Endothelial cell (in vitro differentiated cells): ENCODE data around the gene IGSF11. TPM values are rescaled to one million over a fixed set of nuclear protein-coding genes. Genes with fewer than 3 reads are reported as not detected.

Experiments used
- DNase-seq: peaks from one replicate; pipeline ENCODE4 v3.0.0; 2021; ENCODE audit warnings: low spot score
- H3K27ac Mint-ChIP-seq: one replicate; pipeline ENCODE4 v1.8.0; 2021; ENCODE audit warnings: mixed read lengths, inconsistent platforms; ENCODE audit not compliant: unreplicated experiment
- H3K27me3 Mint-ChIP-seq: one replicate; pipeline ENCODE4 v1.8.0; 2021; ENCODE audit warnings: mild to moderate bottlenecking, moderate library complexity, mixed read lengths, inconsistent platforms; ENCODE audit not compliant: unreplicated experiment
- H3K36me3 Mint-ChIP-seq: one replicate; pipeline ENCODE4 v1.8.0; 2021; ENCODE audit warnings: mild to moderate bottlenecking, low read depth, mixed read lengths, inconsistent platforms; ENCODE audit not compliant: unreplicated experiment
- H3K4me1 Mint-ChIP-seq: one replicate; pipeline ENCODE4 v1.8.0; 2021; ENCODE audit warnings: mild to moderate bottlenecking, mixed read lengths, inconsistent platforms; ENCODE audit not compliant: unreplicated experiment
- H3K4me3 Mint-ChIP-seq: one replicate; pipeline ENCODE4 v1.8.0; 2021; ENCODE audit warnings: mild to moderate bottlenecking, mixed read lengths, inconsistent platforms; ENCODE audit not compliant: unreplicated experiment
- H3K9me3 Mint-ChIP-seq: one replicate; pipeline ENCODE4 v1.8.0; 2021; ENCODE audit warnings: mixed read lengths, inconsistent platforms; ENCODE audit not compliant: unreplicated experiment
- CTCF ChIP-seq: fragments of 200-600 bp; sonication (generic); IDR thresholded peaks from one replicate; pipeline ENCODE4 v1.5.0; 2021; ENCODE audit warnings: antibody characterized with exemption; ENCODE audit not compliant: unreplicated experiment
- total RNA-seq: library from RNA; stranded (reverse); fragmentation: NEBNext Ultra II Directional; extraction: Animal tissue kit (Norgen Biotek cat#: 25700); gene quantifications from one replicate; pipeline ENCODE4 v1.2.1, GENCODE V29; 2021; ENCODE audit not compliant: unreplicated experiment

The IGSF11 gene
- total RNA-seq, 1 donor from 2014 or later = 0.18 TPM

DNA sequence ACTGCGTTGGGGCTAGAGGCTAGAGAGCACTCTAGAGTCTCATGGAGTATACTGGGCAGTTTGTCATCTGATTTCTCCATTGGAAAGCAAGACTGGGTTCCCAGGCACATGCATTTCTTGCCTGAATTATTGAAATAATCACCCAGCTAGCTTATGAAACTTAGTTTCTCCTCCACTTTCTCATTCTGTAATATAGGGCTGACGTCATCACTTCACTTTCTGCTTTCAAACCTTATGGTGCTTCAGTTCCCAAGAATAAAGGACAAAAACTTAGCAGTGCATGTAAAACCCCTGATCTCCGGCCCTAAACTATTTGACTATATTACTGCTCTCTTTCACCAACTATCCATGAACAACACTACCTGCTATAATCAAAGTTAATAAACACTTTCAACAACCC is 147.9 kb downstream of the IGSF11 start:
- Mint-ChIP-seq H3K4me3 (no peak overlapping the region), H3K36me3 (no peaks in the 10 kb centered on the region), H3K27me3 (peaks cover 2% of the 10 kb centered on the region), H3K4me1 (no peaks in the 10 kb centered on the region), H3K27ac (no peak overlapping the region), H3K9me3 (no peaks in the 10 kb centered on the region)
- no peak for TF ChIP-seq CTCF
- DNase-seq = no peak

DNA sequence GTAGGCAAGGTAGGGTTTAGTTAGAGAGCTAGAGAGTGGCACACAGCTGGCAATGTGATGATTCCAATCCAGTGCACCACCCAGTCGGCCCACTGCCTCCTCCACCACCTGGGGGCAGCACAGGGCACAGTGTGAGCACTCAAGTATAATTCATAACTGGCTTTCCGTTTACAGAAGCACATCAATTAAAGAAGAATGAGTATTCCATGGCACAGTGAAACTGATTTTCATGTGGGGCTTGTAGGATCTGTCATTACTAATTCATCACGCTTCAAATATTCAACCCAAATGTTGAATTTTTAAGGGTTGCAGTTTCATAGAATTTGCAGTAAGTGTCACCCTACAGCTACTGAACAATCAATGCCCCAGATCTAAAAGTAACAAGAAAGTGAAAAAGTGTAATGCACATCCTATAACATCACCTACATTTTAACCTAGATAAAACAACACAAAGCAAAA is 149.9 kb downstream of the IGSF11 start:
- TF ChIP-seq CTCF = peak; percentile 85
- no peak overlapping the region for H3K4me3 Mint-ChIP-seq
- no peaks in the 10 kb centered on the region for H3K9me3 Mint-ChIP-seq
- H3K36me3 Mint-ChIP-seq = no peaks in the 10 kb centered on the region
- peak; percentile 81 for DNase-seq
- no peak overlapping the region for H3K27ac Mint-ChIP-seq
- peaks cover 2% of the 10 kb centered on the region for H3K27me3 Mint-ChIP-seq
- H3K4me1 Mint-ChIP-seq = no peaks in the 10 kb centered on the region

- Mint-ChIP-seq H3K9me3 (no peaks in the 10 kb centered on the region), H3K27me3 (peaks cover 2% of the 10 kb centered on the region), H3K4me3 (no peak overlapping the region), H3K4me1 (no peaks in the 10 kb centered on the region), H3K27ac (no peak overlapping the region), H3K36me3 (no peaks in the 10 kb centered on the region)
- TF ChIP-seq CTCF = peak; percentile 89
- DNase-seq = peak; percentile 71
These were observed 152.2 kb downstream of the IGSF11 start for GRCh38 chr3:118882353-118882947.

DNA sequence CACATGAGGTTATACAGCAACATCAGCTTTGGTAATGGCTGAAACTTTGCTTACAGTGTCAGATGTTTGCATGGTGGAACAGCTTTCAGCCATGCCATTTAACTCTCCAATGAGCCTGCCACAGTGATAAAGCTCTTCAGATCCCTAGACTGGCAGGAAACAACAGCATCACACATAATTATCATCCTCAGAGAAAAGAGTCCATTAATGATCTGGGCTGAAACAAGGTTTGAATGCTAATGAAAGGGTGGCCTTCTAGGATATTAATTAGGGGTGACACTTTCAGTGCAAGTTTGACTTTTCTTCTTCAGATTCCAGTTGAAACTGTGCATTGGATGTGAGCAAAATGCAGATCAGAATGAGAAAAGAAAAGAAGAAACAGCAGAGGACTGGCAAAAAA is 166.6 kb downstream of the IGSF11 start:
- Mint-ChIP-seq H3K27me3 (peaks cover 1% of the 10 kb centered on the region), H3K36me3 (peaks cover 16% of the 10 kb centered on the region), H3K9me3 (peaks cover 18% of the 10 kb centered on the region), H3K4me1 (no peaks in the 10 kb centered on the region), H3K27ac (no peak overlapping the region), H3K4me3 (no peak overlapping the region)
- no peak for TF ChIP-seq CTCF
- no peak for DNase-seq

- Mint-ChIP-seq H3K27me3 (no peaks in the 10 kb centered on the region), H3K27ac (no peak overlapping the region), H3K4me1 (no peaks in the 10 kb centered on the region), H3K9me3 (no peaks in the 10 kb centered on the region), H3K4me3 (no peak overlapping the region), H3K36me3 (no peaks in the 10 kb centered on the region)
- no peak for TF ChIP-seq CTCF
- DNase-seq = no peak
These were observed 170.8 kb downstream of the IGSF11 start for GRCh38 chr3:118863731-118864322.
